GM12865 (cell line): Measurements from ENCODE around the gene AHCTF1.
"Not testable (repeated sequence)": the region's sequence is repeated elsewhere in the genome, so short reads cannot be mapped to it uniquely, and the experiment has no call there.

ENCODE experiments used
- DNase-seq: peaks from one replicate; pipeline ENCODE4 v3.0.0; 2010; ENCODE audit warnings: low read depth
- H3K4me3 ChIP-seq: 2 replicates; pipeline ENCODE4 v1.5.1; 2011; ENCODE audit warnings: mild to moderate bottlenecking, low read depth, low read length, control low read depth
- CTCF ChIP-seq: IDR thresholded peaks from 2 replicates; pipeline ENCODE4 v1.5.1; 2011; ENCODE audit warnings: low read length, control low read depth, low read depth, inconsistent platforms; ENCODE audit not compliant: insufficient read depth; ENCODE audit errors: missing control alignments

Gene AHCTF1

GRCh38 chr1:246820666-246821065, 111.1 kb downstream of the AHCTF1 start:
- no peak overlapping the region for H3K4me3 ChIP-seq
- no peak for TF ChIP-seq CTCF
- no peak for DNase-seq

GRCh38 chr1:246817778-246818177, 114.0 kb downstream of the AHCTF1 start:
- not testable (repeated sequence) for H3K4me3 ChIP-seq
- peak; percentile 74 for DNase-seq

- no peak for TF ChIP-seq CTCF
- no peak overlapping the region for H3K4me3 ChIP-seq
- DNase-seq: peak; percentile 14
These were observed 116.0 kb downstream of the AHCTF1 start for GRCh38 chr1:246815693-246816270.

- DNase-seq: no peak
- TF ChIP-seq CTCF: no peak
- no peak overlapping the region for H3K4me3 ChIP-seq
These were observed 116.9 kb downstream of the AHCTF1 start for GRCh38 chr1:246814890-246815289.

DNA sequence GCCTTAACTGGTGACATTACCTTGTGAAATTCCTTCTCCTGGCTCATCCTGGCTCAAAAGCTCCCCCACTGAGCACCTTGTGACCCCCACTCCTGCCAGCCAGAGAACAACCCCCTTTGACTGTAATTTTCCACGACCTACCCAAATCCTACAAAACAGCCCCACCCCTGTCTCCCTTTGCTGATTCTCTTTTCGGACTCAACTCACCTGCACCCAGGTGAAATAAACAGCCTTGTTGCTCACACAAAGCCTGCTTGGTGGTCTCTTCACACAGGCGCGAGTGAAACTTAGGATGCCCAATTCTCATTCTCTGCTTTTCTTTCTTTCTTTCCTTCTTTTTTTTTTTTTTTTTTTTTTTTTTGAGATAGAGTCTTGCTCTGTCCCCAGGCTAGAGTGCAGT, 118.4 kb downstream of the AHCTF1 start:
- not testable (repeated sequence) for DNase-seq, H3K4me3 ChIP-seq

DNA sequence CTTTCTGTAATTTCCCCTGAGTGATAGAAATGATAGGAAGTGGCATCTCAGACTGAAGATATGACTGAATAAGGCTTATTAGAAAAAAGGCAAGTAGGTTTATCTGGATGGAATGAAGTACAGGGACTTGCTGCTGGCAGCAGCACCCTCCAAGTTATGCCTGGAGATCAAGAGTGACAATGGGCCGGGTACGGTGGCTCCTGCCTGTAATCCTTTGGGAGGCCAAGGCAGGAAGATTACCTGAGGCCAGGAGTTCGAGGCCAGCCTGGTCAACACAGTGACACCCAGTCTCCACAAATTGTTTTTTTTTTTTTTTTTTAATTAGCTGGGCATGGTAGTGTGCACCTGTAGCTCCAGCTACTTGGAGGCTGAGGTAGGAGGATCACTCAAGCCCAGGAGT, 119.8 kb downstream of the AHCTF1 start:
- DNase-seq: no peak
- no peak overlapping the region for H3K4me3 ChIP-seq
- no peak for TF ChIP-seq CTCF

DNA sequence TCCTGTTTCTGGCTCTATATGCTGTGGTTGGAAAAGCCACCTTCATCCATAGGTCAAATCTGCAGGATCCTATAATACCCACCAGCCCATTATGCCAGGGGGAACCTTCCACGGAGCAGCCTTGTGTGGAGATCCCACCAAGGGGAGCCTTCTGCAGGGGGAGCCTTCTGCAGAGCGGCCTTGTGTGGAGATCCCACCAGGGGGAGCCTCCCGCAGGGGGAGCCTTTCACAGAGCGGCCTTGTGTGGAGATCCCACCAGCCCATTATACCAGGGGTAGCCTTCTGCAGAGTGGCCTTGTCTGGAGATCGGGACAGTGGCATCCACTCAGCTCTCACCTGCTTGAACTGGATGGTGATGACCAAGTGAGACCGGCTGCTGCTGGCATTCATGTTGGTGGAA, 122.3 kb downstream of the AHCTF1 start:
- TF ChIP-seq CTCF: peak; percentile 21
- no peak overlapping the region for H3K4me3 ChIP-seq
- no peak for DNase-seq

DNA sequence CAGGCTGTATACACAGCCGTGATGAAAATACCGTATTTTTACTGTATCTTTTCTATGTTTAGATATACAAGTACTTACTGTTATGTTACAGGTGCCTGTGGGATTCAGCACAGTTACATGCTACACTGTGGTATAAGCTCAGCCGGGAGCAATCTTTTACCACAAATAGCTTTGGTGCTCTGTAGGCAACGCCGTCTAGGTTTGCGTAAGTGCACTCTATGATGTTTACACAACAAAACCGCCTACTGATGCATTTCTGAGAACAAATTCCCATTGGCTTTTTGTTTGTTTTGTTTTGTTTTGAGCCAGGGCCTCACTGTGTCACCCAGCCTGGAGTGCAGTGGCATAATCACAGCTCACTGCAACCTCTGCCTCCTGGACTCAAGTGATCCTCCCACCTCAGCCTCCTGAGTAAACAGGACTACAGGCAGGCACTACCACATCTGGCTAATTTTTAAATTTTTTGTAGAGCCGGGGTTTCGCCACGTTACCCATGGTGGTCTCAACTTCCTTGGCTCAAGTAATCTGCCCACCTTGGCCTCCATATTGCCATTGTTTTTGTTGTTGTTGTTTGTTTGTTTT, 126.5 kb downstream of the AHCTF1 start:
- H3K4me3 ChIP-seq: no peak overlapping the region
- no peak for DNase-seq
- TF ChIP-seq CTCF: no peak
